ENCODE results near the gene TUBB2B.

GRCh38 chr6:3252369-3252768 lies 24.9 kb upstream of the TUBB2B start:
- no peak for TF ChIP-seq ATF7 (IDR thresholded peaks at IDR 0.05; ENCODE audit: low read depth)
- no peak for TF ChIP-seq TARDBP (IDR thresholded peaks at IDR 0.05; ENCODE audit: borderline replicate concordance)
- TF ChIP-seq EZH2 (IDR thresholded peaks at IDR 0.05; ENCODE audit: borderline replicate concordance, control insufficient read depth, low read depth, low read length) = no peak
- TF ChIP-seq YBX1 (IDR thresholded peaks at IDR 0.05) = no peak
- TF ChIP-seq SUZ12 (IDR thresholded peaks at IDR 0.05; ENCODE audit: unreplicated experiment) = no peak
- TF ChIP-seq NFYB (IDR thresholded peaks at IDR 0.05; ENCODE audit: insufficient read depth, low read depth, low read length) = no peak

Data from GM12878 (cell line).